Measurements from ENCODE around the gene DCUN1D4.
A peak's percentile ranks its signal among the peaks of the same experiment; 100 is the strongest.
"Not testable (repeated sequence)": the region's sequence is repeated elsewhere in the genome, so short reads cannot be mapped to it uniquely, and the experiment has no call there.

Gene DCUN1D4

GRCh38 chr4:51932684-51933083 lies 89.7 kb downstream of the DCUN1D4 start:
- Histone ChIP-seq H3K9me3 (ENCODE audit: severe bottlenecking) (no peaks in the 10 kb centered on the region), H3K27me3 (ENCODE audit: insufficient read depth, low read depth, severe bottlenecking) (peaks cover 18% of the 10 kb centered on the region), H3K4me3 (ENCODE audit: low read depth, low read length) (no peak overlapping the region), H3K36me3 (no peaks in the 10 kb centered on the region), H3K27ac (no peak overlapping the region)
- TF ChIP-seq, protein P1, sequence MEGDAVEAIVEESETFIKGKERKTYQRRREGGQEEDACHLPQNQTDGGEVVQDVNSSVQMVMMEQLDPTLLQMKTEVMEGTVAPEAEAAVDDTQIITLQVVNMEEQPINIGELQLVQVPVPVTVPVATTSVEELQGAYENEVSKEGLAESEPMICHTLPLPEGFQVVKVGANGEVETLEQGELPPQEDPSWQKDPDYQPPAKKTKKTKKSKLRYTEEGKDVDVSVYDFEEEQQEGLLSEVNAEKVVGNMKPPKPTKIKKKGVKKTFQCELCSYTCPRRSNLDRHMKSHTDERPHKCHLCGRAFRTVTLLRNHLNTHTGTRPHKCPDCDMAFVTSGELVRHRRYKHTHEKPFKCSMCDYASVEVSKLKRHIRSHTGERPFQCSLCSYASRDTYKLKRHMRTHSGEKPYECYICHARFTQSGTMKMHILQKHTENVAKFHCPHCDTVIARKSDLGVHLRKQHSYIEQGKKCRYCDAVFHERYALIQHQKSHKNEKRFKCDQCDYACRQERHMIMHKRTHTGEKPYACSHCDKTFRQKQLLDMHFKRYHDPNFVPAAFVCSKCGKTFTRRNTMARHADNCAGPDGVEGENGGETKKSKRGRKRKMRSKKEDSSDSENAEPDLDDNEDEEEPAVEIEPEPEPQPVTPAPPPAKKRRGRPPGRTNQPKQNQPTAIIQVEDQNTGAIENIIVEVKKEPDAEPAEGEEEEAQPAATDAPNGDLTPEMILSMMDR (IDR thresholded peaks at IDR 0.05; ENCODE audit: low read depth, low read length): no peak
- DNase-seq: no peak

- DNase-seq; H3K4me3 ChIP-seq (ENCODE audit: low read depth, low read length); H3K27ac ChIP-seq: not testable (repeated sequence)
Measured at GRCh38 chr4:51940460-51940859, 97.5 kb downstream of the DCUN1D4 start.

GRCh38 chr4:51942108-51942832 lies 99.3 kb downstream of the DCUN1D4 start:
- DNase-seq: no peak

More at GRCh38 chr4:51940460-51940859, 97.5 kb downstream of the DCUN1D4 start:
- not testable (repeated sequence) for H3K36me3 ChIP-seq; H3K9me3 ChIP-seq (ENCODE audit: severe bottlenecking)
- H3K27me3 ChIP-seq (ENCODE audit: insufficient read depth, low read depth, severe bottlenecking): peaks cover 29% of the 10 kb centered on the region

DNA sequence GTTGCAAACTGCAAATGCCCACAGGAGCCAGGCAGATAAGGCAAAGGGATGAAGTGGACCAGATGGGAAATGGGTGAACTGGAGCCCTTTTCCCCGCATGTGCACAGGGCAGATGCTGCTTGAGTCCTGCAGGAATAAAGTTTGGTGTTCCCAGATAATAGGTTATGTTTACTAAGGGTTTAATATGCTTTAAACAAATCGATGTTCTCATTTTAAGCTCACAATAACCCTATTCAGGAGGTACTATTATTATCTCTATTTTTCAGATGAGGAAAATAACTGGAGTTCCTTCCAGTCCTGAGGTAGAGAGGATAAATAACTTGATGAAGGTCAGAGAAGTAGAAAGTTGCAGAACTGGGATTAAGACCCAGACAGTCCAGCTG lies 99.9 kb downstream of the DCUN1D4 start:
- Histone ChIP-seq H3K9me3 (ENCODE audit: severe bottlenecking) (peaks cover 3% of the 10 kb centered on the region), H3K27ac (no peak overlapping the region), H3K36me3 (no peaks in the 10 kb centered on the region), H3K27me3 (ENCODE audit: insufficient read depth, low read depth, severe bottlenecking) (peaks cover 29% of the 10 kb centered on the region), H3K4me3 (ENCODE audit: low read depth, low read length) (no peak overlapping the region)
- DNase-seq: no peak
- TF ChIP-seq, protein P1 (IDR thresholded peaks at IDR 0.05; ENCODE audit: low read depth, low read length): no peak

More at GRCh38 chr4:51942108-51942832, 99.3 kb downstream of the DCUN1D4 start:
- peaks cover 3% of the 10 kb centered on the region for H3K9me3 ChIP-seq (ENCODE audit: severe bottlenecking)
- H3K27ac ChIP-seq: no peak overlapping the region
- TF ChIP-seq, protein P1 (IDR thresholded peaks at IDR 0.05; ENCODE audit: low read depth, low read length): no peak
- no peak overlapping the region for H3K4me3 ChIP-seq (ENCODE audit: low read depth, low read length)
- H3K36me3 ChIP-seq: no peaks in the 10 kb centered on the region
- H3K27me3 ChIP-seq (ENCODE audit: insufficient read depth, low read depth, severe bottlenecking): peaks cover 29% of the 10 kb centered on the region

DNA sequence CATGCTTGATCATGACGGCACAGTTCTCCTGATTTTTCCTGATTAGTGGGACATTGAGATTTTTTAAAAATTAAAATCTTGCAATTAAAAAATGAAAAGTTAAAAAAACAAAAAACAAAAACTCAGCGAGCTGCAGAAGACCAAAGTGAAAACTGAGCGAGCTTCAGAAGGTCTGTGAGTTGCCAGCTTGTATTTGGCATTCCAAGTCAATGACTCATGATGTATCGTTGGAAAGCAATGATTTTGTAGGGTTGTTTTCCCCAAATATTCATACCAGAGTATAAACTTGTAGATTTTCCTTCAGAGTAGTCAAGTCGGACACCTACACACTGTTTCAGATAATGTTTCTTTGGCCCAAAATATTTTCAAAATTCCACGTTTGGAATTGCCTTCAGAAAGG lies 100.3 kb downstream of the DCUN1D4 start:
- H3K27me3 ChIP-seq (ENCODE audit: insufficient read depth, low read depth, severe bottlenecking): peaks cover 29% of the 10 kb centered on the region
- H3K9me3 ChIP-seq (ENCODE audit: severe bottlenecking): peaks cover 3% of the 10 kb centered on the region
- no peak for DNase-seq
- TF ChIP-seq, protein P1 (IDR thresholded peaks at IDR 0.05; ENCODE audit: low read depth, low read length): no peak
- H3K27ac ChIP-seq: no peak overlapping the region
- H3K4me3 ChIP-seq (ENCODE audit: low read depth, low read length): no peak overlapping the region
- H3K36me3 ChIP-seq: no peaks in the 10 kb centered on the region

- peak; percentile 22 for DNase-seq
- TF ChIP-seq, protein P1 (IDR thresholded peaks at IDR 0.05; ENCODE audit: low read depth, low read length): no peak
- H3K27me3 ChIP-seq (ENCODE audit: insufficient read depth, low read depth, severe bottlenecking): peaks cover 42% of the 10 kb centered on the region
- H3K4me3 ChIP-seq (ENCODE audit: low read depth, low read length): no peak overlapping the region
- H3K9me3 ChIP-seq (ENCODE audit: severe bottlenecking): peaks cover 2% of the 10 kb centered on the region
- H3K27ac ChIP-seq: no peak overlapping the region
- no peaks in the 10 kb centered on the region for H3K36me3 ChIP-seq
Measured at GRCh38 chr4:51958199-51958968, 115.4 kb downstream of the DCUN1D4 start.

Measured in WERI-Rb-1 (cell line).